ENCODE results near the gene FLVCR1. TPM values are rescaled to one million over a fixed set of nuclear protein-coding genes. Genes with fewer than 3 reads are reported as not detected.

FLVCR1 gene
- total RNA-seq, 4 donors from 2014 or later, result 7.8 to 8.9 (median 8.2) TPM

DNA sequence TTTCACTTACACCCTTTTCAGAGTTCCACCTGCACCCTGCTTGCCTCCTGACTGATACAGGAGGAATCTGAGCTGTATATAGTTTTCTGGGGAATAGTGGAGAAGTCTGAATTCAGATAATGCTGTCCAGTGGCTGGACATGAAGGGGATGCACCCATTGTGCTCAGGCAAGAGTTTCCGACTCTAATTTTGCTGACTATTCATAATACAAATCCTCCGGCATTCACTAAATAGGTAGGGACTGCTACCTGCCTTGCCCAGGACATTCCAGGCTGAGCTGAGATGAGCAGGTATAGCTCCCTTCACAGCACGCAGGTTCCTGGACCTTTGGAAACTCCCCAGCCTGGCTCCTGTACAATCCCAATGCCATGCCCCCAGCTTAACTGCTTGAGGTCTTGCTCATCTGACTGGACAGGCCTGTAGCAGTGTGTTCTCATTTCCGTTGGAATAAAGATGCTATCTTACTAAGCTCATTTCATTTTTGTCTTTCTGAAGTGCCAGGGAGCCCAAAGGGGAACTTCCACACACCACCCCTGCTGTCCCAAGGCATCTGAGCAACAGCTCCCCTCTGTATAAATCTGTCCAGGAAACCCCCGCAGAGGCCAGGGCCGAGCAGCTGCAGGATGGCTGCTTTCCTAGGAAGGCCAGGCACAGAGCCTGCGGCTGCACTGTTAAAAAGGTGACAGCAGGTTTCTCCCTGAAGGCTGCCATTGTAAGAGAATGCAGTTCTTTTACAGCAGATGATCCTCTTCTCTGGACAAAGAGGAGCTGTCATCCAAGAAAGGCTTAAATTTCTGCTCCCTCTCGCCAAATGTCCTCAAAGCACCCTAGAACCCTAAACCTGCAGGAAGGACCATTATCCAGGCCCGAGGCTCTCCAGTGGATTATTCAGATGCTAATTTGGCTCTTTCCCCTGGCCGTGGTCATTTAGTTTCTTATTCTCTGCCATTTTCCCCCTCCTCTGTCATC, 70.5 kb downstream of the FLVCR1 start:
- Histone ChIP-seq H3K4me1 (no peaks in the 10 kb centered on the region), H3K27ac (no peak overlapping the region), H3K36me3 (no peaks in the 10 kb centered on the region), H3K4me3 (replicated peaks in 1 of 3) (no peak overlapping the region), H3K27me3 (no peaks in the 10 kb centered on the region), H3K9me3 (no peaks in the 10 kb centered on the region)
- intact Hi-C loops (cut with DNase I), result no loop called here
- DNase-seq, result no peak
- WGBS, 2 donors, result 63 to 69% methylated on average over 10 of the region's 10 CpGs
- no peak for TF ChIP-seq POLR2A (IDR thresholded peaks at IDR 0.05)
- TF ChIP-seq, protein P1, sequence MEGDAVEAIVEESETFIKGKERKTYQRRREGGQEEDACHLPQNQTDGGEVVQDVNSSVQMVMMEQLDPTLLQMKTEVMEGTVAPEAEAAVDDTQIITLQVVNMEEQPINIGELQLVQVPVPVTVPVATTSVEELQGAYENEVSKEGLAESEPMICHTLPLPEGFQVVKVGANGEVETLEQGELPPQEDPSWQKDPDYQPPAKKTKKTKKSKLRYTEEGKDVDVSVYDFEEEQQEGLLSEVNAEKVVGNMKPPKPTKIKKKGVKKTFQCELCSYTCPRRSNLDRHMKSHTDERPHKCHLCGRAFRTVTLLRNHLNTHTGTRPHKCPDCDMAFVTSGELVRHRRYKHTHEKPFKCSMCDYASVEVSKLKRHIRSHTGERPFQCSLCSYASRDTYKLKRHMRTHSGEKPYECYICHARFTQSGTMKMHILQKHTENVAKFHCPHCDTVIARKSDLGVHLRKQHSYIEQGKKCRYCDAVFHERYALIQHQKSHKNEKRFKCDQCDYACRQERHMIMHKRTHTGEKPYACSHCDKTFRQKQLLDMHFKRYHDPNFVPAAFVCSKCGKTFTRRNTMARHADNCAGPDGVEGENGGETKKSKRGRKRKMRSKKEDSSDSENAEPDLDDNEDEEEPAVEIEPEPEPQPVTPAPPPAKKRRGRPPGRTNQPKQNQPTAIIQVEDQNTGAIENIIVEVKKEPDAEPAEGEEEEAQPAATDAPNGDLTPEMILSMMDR (IDR thresholded peaks at IDR 0.05), result no peak

DNA sequence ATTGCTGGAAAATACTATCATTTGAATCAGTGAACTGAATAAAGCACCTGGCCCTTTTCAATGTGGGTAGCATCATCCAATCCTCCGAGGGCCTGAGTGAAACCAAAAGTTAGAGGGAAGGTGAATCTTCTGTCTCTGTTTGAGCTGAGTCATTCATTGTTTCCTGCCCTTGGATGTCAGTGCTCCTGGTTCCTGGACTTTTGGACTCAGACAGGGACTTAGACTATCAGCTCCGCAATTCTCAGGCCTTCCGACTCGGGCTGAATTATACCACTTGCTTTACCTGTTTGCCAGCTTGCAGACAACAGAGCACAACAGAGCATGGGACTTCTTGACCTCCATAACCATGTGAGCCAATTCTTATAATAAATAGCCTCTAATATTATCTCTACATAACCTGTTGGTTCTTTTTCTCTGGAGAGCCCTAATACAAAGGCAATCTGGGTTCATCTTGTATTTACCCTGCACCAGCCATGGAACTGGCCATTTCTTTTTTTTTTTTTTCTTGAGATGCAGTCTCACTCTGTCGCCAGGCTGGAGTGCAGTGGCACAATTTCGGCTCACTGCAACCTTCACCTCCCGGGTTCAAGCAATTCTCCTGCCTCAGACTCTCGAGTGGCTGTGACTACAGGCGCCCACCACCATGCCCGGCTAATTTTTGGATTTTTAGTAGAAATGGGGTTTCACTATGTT, 73.1 kb downstream of the FLVCR1 start:
- Histone ChIP-seq H3K4me1 (no peaks in the 10 kb centered on the region), H3K36me3 (no peaks in the 10 kb centered on the region), H3K27me3 (no peaks in the 10 kb centered on the region), H3K9me3 (no peaks in the 10 kb centered on the region), H3K27ac (no peak overlapping the region), H3K4me3 (replicated peaks in 1 of 3) (no peak overlapping the region)
- intact Hi-C loops (cut with DNase I), result no loop called here
- DNase-seq, result no peak
- no peak for TF ChIP-seq POLR2A (IDR thresholded peaks at IDR 0.05)
- TF ChIP-seq, protein P1 (IDR thresholded peaks at IDR 0.05), result no peak
- 79 to 81% methylated on average over 10 of the region's 10 CpGs for WGBS, 2 donors

DNA sequence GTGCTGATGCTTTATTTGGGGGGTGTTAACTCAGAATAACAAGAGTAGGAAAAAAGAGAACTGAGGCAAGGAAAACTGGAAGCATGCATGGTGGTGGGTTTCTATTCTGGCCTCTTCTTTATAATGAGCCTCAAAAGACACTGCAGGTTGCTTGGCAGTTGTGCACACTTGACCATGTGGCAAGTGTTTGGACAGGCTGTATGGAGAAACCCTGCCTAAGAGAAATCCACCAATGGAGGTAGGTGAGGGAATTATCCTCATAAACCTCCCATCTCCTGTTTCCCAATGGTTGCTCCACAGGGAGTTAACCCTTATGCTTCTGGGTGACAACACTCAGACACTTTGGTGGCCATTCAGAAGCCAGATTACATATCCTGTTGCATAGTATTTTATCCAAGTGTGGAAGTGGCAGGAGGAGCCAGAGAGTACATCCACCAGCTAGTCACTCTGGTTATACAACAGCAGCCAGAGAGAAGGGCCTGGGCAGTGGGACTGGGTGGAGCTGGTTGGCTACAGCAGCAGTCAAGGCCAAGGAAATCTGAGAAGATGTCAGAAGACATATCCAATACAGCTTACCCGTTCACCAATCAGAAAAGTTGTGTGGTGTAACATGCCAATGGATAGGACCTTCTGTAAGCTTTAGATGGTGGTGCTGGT, 75.9 kb downstream of the FLVCR1 start:
- intact Hi-C loops (cut with DNase I), result no loop called here
- H3K4me1 ChIP-seq, result no peaks in the 10 kb centered on the region
- H3K27me3 ChIP-seq, result no peaks in the 10 kb centered on the region
- H3K36me3 ChIP-seq, result no peaks in the 10 kb centered on the region
- TF ChIP-seq, protein P1 (IDR thresholded peaks at IDR 0.05), result no peak
- no peak overlapping the region for H3K4me3 ChIP-seq (replicated peaks in 1 of 3)
- DNase-seq, result no peak
- no peak overlapping the region for H3K27ac ChIP-seq
- no peaks in the 10 kb centered on the region for H3K9me3 ChIP-seq
- WGBS, 2 donors, result 86 to 92% methylated on average over 1 of the region's 1 CpG

DNA sequence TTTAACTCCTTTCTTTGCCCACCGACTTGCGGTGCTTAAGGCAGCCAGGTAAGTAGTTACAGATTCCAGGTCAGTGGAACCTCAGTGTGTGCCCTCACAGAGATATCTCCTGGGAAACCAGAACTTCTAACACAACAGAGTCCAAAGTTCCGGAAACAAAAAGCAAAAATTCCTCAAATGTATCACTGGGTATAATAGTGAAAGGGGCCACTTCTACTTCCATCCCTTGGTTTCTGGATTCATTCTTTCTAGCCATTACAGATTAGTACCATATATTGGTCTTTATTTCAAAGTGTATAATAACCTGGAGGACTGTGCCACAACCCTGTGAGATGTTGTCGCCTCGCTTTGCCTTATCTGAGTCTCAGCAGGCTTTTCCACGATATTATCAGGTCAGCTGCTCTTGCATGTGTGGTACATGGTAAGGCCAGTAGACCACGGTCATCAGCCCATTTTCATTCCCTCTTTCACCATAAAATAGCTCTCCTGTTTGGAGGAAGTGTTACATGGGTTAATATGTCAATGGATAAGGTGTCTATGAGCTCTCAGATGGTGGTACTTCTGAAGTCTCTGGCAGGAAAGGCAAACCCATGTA, 77.4 kb downstream of the FLVCR1 start:
- no peaks in the 10 kb centered on the region for H3K4me1 ChIP-seq
- no peaks in the 10 kb centered on the region for H3K27me3 ChIP-seq
- DNase-seq, result no peak
- no peak for TF ChIP-seq POLR2A (IDR thresholded peaks at IDR 0.05)
- TF ChIP-seq, protein P1 (IDR thresholded peaks at IDR 0.05), result no peak
- intact Hi-C loops (cut with DNase I), result no loop called here
- H3K36me3 ChIP-seq, result no peaks in the 10 kb centered on the region
- no peak overlapping the region for H3K4me3 ChIP-seq (replicated peaks in 1 of 3)
- WGBS, 2 donors, result 94% methylated on average over 7 of the region's 7 CpGs
- H3K27ac ChIP-seq, result no peak overlapping the region
- H3K9me3 ChIP-seq, result no peaks in the 10 kb centered on the region

All from thyroid gland (tissue), 4 donors.